ENCODE measurements around the gene NFIA. TPM values are rescaled to one million over a fixed set of nuclear protein-coding genes. Genes with fewer than 3 reads are reported as not detected.

The NFIA gene
- polyA plus RNA-seq, 3 donors = 1.4 to 5.3 (median 2.4) TPM

GRCh38 chr1:61223140-61223539, 140.8 kb downstream of the NFIA start:
- Mint-ChIP-seq H3K4me3 (no peak overlapping the region), H3K36me3 (no peaks in the 10 kb centered on the region), H3K4me1 (peaks cover 9% of the 10 kb centered on the region), H3K9me3 (peaks cover 0 to 4% (median 0%) of the 10 kb centered on the region in 7 donors), H3K27ac (no peak overlapping the region), H3K27me3 (ENCODE audit: low read depth in 3 of 3) (no peaks in the 10 kb centered on the region)
- Histone ChIP-seq H3K27ac (ENCODE audit: low read depth in 1 of 2, low read length in 2 of 2) (no peak overlapping the region), H3K36me3 (replicated peaks in 1 of 2; ENCODE audit: control insufficient read depth in 1 of 2, insufficient read depth in 2 of 2, low read length in 2 of 2) (no peaks in the 10 kb centered on the region), H3K4me2 (replicated peaks; ENCODE audit: extremely low read depth, low read length, poor library complexity, severe bottlenecking) (no peak overlapping the region), H4K20me1 (ENCODE audit: insufficient read depth, low read length) (no peaks in the 10 kb centered on the region), H3K4me3 (replicated peaks in 1 of 3; ENCODE audit: low read depth in 2 of 3, low read length in 3 of 3) (no peak overlapping the region), H3K27me3 (ENCODE audit: control insufficient read depth in 2 of 2, insufficient read depth in 2 of 2, low read length in 2 of 2) (no peaks in the 10 kb centered on the region), H3K9me3 (replicated peaks in 1 of 2; ENCODE audit: control insufficient read depth in 1 of 2, insufficient read depth in 1 of 2, low read length in 2 of 2) (no peaks in the 10 kb centered on the region), H3K79me2 (ENCODE audit: insufficient read depth, low read length) (no peaks in the 10 kb centered on the region), H3K4me1 (ENCODE audit: control insufficient read depth in 1 of 2, insufficient read depth in 2 of 2, low read length in 2 of 2) (no peaks in the 10 kb centered on the region), H2AFZ (ENCODE audit: insufficient read depth, low read depth, low read length, poor library complexity, severe bottlenecking) (no peak overlapping the region), H3K9ac (ENCODE audit: insufficient read depth, low read length, poor library complexity, severe bottlenecking) (no peak overlapping the region)
- intact Hi-C loops (cut with micrococcal nuclease) = no loop called here
- TF ChIP-seq, protein P1, sequence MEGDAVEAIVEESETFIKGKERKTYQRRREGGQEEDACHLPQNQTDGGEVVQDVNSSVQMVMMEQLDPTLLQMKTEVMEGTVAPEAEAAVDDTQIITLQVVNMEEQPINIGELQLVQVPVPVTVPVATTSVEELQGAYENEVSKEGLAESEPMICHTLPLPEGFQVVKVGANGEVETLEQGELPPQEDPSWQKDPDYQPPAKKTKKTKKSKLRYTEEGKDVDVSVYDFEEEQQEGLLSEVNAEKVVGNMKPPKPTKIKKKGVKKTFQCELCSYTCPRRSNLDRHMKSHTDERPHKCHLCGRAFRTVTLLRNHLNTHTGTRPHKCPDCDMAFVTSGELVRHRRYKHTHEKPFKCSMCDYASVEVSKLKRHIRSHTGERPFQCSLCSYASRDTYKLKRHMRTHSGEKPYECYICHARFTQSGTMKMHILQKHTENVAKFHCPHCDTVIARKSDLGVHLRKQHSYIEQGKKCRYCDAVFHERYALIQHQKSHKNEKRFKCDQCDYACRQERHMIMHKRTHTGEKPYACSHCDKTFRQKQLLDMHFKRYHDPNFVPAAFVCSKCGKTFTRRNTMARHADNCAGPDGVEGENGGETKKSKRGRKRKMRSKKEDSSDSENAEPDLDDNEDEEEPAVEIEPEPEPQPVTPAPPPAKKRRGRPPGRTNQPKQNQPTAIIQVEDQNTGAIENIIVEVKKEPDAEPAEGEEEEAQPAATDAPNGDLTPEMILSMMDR (IDR thresholded peaks at IDR 0.05) = no peak
- no peak for DNase-seq

- Mint-ChIP-seq H3K9me3 (no peaks in the 10 kb centered on the region), H3K36me3 (no peaks in the 10 kb centered on the region), H3K27ac (no peak overlapping the region), H3K4me1 (peaks cover 9% of the 10 kb centered on the region), H3K4me3 (no peak overlapping the region), H3K27me3 (ENCODE audit: low read depth in 3 of 3) (no peaks in the 10 kb centered on the region)
- H3K27ac ChIP-seq (ENCODE audit: low read depth in 1 of 2, low read length in 2 of 2) = no peak overlapping the region
- WGBS (ENCODE audit: insufficient coverage) = no CpG with 5 or more reads among the region's 1 CpG
- H3K4me3 ChIP-seq (replicated peaks in 1 of 3; ENCODE audit: low read depth in 2 of 3, low read length in 3 of 3) = no peak overlapping the region
- no peaks in the 10 kb centered on the region for H3K9me3 ChIP-seq (replicated peaks in 1 of 2; ENCODE audit: control insufficient read depth in 1 of 2, insufficient read depth in 1 of 2, low read length in 2 of 2)
- H3K79me2 ChIP-seq (ENCODE audit: insufficient read depth, low read length) = no peaks in the 10 kb centered on the region
- H2AFZ ChIP-seq (ENCODE audit: insufficient read depth, low read depth, low read length, poor library complexity, severe bottlenecking) = no peak overlapping the region
- no peaks in the 10 kb centered on the region for H3K4me1 ChIP-seq (ENCODE audit: control insufficient read depth in 1 of 2, insufficient read depth in 2 of 2, low read length in 2 of 2)
- H3K27me3 ChIP-seq (ENCODE audit: control insufficient read depth in 2 of 2, insufficient read depth in 2 of 2, low read length in 2 of 2) = no peaks in the 10 kb centered on the region
- TF ChIP-seq, protein P1 (IDR thresholded peaks at IDR 0.05) = no peak
- no peak overlapping the region for H3K9ac ChIP-seq (ENCODE audit: insufficient read depth, low read length, poor library complexity, severe bottlenecking)
- intact Hi-C loops (cut with micrococcal nuclease) = no loop called here
- H3K4me2 ChIP-seq (replicated peaks; ENCODE audit: extremely low read depth, low read length, poor library complexity, severe bottlenecking) = no peak overlapping the region
- H4K20me1 ChIP-seq (ENCODE audit: insufficient read depth, low read length) = no peaks in the 10 kb centered on the region
- DNase-seq = no peak
- H3K36me3 ChIP-seq (replicated peaks in 1 of 2; ENCODE audit: control insufficient read depth in 1 of 2, insufficient read depth in 2 of 2, low read length in 2 of 2) = no peaks in the 10 kb centered on the region
These were observed 142.2 kb downstream of the NFIA start for GRCh38 chr1:61224609-61225008.
